Measurements from ENCODE around the gene PTGDS. TPM values are rescaled to one million over a fixed set of nuclear protein-coding genes. Genes with fewer than 3 reads are reported as not detected.

Gene PTGDS
- 52.6 to 58.0 TPM (median 53.5 TPM) in 3 replicates for total RNA-seq

- no peak for DNase-seq (ENCODE audit: low spot score in 2 of 2, unreplicated experiment in 2 of 2)
- peaks cover 10% of the 10 kb centered on the region for H3K27me3 Mint-ChIP-seq (ENCODE audit: low read depth)
- no peak within 1 kb of the TSS for H3K27ac Mint-ChIP-seq
- no peak for TF ChIP-seq CTCF (IDR thresholded peaks at IDR 0.05; ENCODE audit: unreplicated experiment)
- H3K4me1 Mint-ChIP-seq = peaks cover 2% of the 10 kb centered on the region
- H3K36me3 Mint-ChIP-seq = no peaks in the 10 kb centered on the region
- peak within 1 kb of the TSS; percentile 63 for H3K4me3 Mint-ChIP-seq
- no peaks in the 10 kb centered on the region for H3K9me3 Mint-ChIP-seq
These were observed at the start of gene PTGDS for GRCh38 chr9:136977223-136977622. Gene PTGDS (plus strand): TSS chr9:136977504. CDS start chr9:136977579, 75 bp downstream.

- DNase-seq (ENCODE audit: low spot score in 2 of 2, unreplicated experiment in 2 of 2) = no peak
- Mint-ChIP-seq H3K4me3 (no peak overlapping the region), H3K36me3 (peaks cover 22% of the 10 kb centered on the region), H3K27me3 (ENCODE audit: low read depth) (no peaks in the 10 kb centered on the region), H3K9me3 (peaks cover 13% of the 10 kb centered on the region), H3K4me1 (no peaks in the 10 kb centered on the region), H3K27ac (no peak overlapping the region)
- TF ChIP-seq CTCF (IDR thresholded peaks at IDR 0.05; ENCODE audit: unreplicated experiment) = no peak
These were observed 48.7 kb upstream of the PTGDS start for GRCh38 chr9:136928591-136928990.

- H3K27ac Mint-ChIP-seq = no peak overlapping the region
- no peak for DNase-seq (ENCODE audit: low spot score in 2 of 2, unreplicated experiment in 2 of 2)
- TF ChIP-seq CTCF (IDR thresholded peaks at IDR 0.05; ENCODE audit: unreplicated experiment) = no peak
- H3K36me3 Mint-ChIP-seq = peaks cover 26% of the 10 kb centered on the region
- H3K9me3 Mint-ChIP-seq = peaks cover 13% of the 10 kb centered on the region
- H3K27me3 Mint-ChIP-seq (ENCODE audit: low read depth) = no peaks in the 10 kb centered on the region
- H3K4me1 Mint-ChIP-seq = no peaks in the 10 kb centered on the region
- H3K4me3 Mint-ChIP-seq = no peak overlapping the region
These were observed 47.3 kb upstream of the PTGDS start for GRCh38 chr9:136930014-136930413.

- no peak for DNase-seq (ENCODE audit: low spot score in 2 of 2, unreplicated experiment in 2 of 2)
- Mint-ChIP-seq H3K36me3 (peaks cover 30% of the 10 kb centered on the region), H3K4me3 (no peak overlapping the region), H3K27ac (no peak overlapping the region), H3K27me3 (ENCODE audit: low read depth) (no peaks in the 10 kb centered on the region), H3K9me3 (peaks cover 13% of the 10 kb centered on the region), H3K4me1 (no peaks in the 10 kb centered on the region)
- no peak for TF ChIP-seq CTCF (IDR thresholded peaks at IDR 0.05; ENCODE audit: unreplicated experiment)
These were observed 45.6 kb upstream of the PTGDS start for GRCh38 chr9:136931611-136932130.

GRCh38 chr9:136934277-136934676, 43.0 kb upstream of the PTGDS start:
- Mint-ChIP-seq H3K9me3 (peaks cover 13% of the 10 kb centered on the region), H3K27ac (no peak overlapping the region), H3K27me3 (ENCODE audit: low read depth) (no peaks in the 10 kb centered on the region), H3K4me1 (no peaks in the 10 kb centered on the region), H3K36me3 (peaks cover 34% of the 10 kb centered on the region), H3K4me3 (no peak overlapping the region)
- no peak for DNase-seq (ENCODE audit: low spot score in 2 of 2, unreplicated experiment in 2 of 2)
- TF ChIP-seq CTCF (IDR thresholded peaks at IDR 0.05; ENCODE audit: unreplicated experiment) = no peak

GRCh38 chr9:136935651-136936050, 41.7 kb upstream of the PTGDS start:
- no peak for DNase-seq (ENCODE audit: low spot score in 2 of 2, unreplicated experiment in 2 of 2)
- Mint-ChIP-seq H3K9me3 (peaks cover 13% of the 10 kb centered on the region), H3K36me3 (peaks cover 38% of the 10 kb centered on the region), H3K4me1 (no peaks in the 10 kb centered on the region), H3K27ac (no peak overlapping the region), H3K27me3 (ENCODE audit: low read depth) (no peaks in the 10 kb centered on the region), H3K4me3 (no peak overlapping the region)
- no peak for TF ChIP-seq CTCF (IDR thresholded peaks at IDR 0.05; ENCODE audit: unreplicated experiment)

Measured in mesothelial cell of epicardium (in vitro differentiated cells).